ENCODE measurements around the gene IFI27L2. TPM values are rescaled to one million over a fixed set of nuclear protein-coding genes. Genes with fewer than 3 reads are reported as not detected.
A peak's percentile ranks its signal among the peaks of the same experiment; 100 is the strongest.

Gene IFI27L2
- total RNA-seq, 1 experiment from 2014 or later: 62.6 TPM

GRCh38 chr14:94132285-94132887 lies 3.0 kb upstream of the IFI27L2 start:
- Histone ChIP-seq H3K9me3 (no peaks in the 10 kb centered on the region), H3K27me3 (no peaks in the 10 kb centered on the region), H3K4me3 (no peak overlapping the region), H3K36me3 (no peaks in the 10 kb centered on the region)
- peak; percentile 25 for DNase-seq

- H3K27me3 ChIP-seq: no peaks in the 10 kb centered on the region
- no peaks in the 10 kb centered on the region for H3K36me3 ChIP-seq
- peak overlapping the region; percentile 54 for H3K4me3 ChIP-seq
- no peaks in the 10 kb centered on the region for H3K9me3 ChIP-seq
- DNase-seq: peak; percentile 34
Measured at GRCh38 chr14:94129758-94130414, 482 bp upstream of the IFI27L2 start.

DNA sequence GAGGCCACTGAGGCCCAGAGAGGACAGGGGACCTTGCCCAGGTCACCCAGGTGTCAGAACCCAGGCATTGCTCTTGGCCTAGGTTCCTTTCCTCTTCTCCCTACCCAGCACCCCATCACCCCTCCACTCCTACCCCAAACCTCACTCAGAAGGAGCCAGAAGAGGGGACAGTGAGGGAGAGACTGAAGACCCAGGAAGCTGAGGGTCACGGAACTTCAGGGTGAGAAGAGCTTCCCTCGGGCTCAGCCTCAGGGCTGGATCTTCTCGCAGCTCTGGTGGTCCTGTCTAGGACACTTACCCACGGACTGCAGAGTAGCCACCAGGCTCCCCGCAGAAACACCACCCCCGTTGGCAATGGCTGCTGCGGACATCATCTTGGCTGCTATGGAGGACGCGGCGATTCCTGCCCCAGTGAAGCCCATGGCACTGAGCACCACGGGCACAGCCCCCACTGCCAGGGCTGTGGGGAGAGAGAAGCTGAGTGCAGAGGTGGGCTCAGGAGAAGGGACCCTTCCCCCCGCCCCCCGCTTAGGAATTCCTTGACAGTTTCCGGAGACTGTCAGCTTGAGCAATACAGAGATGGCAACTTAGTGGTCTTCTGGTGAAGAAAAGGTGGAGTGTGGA lies 1.1 kb downstream of the IFI27L2 start:
- H3K4me3 ChIP-seq: no peak overlapping the region
- no peaks in the 10 kb centered on the region for H3K9me3 ChIP-seq
- H3K36me3 ChIP-seq: no peaks in the 10 kb centered on the region
- no peak for DNase-seq
- no peaks in the 10 kb centered on the region for H3K27me3 ChIP-seq

DNA sequence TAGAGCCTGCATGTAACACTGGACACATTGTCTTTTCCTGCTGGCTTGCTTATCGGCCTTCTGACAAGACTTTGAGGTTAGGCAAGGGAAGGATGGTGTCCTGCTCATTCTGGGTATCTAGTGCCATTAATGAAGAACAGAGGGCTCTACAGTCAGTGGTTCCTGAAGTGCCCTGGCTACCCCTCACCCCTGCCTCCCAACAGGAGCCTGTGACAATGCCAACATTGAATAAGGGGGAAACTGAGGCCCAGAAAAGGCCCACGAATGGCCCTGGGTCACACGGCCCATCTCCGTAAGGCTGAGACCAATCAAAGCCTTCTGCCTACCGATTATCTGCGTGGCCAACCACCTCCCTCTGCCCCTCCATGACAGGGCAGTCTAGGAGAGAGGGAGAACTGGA lies 2.1 kb downstream of the IFI27L2 start:
- no peaks in the 10 kb centered on the region for H3K36me3 ChIP-seq
- no peak overlapping the region for H3K4me3 ChIP-seq
- DNase-seq: no peak
- no peaks in the 10 kb centered on the region for H3K27me3 ChIP-seq
- no peaks in the 10 kb centered on the region for H3K9me3 ChIP-seq

- Histone ChIP-seq H3K36me3 (no peaks in the 10 kb centered on the region), H3K27me3 (no peaks in the 10 kb centered on the region), H3K9me3 (no peaks in the 10 kb centered on the region), H3K4me3 (no peak overlapping the region)
- no peak for DNase-seq
Measured at GRCh38 chr14:94126800-94127199, 2.6 kb downstream of the IFI27L2 start.

GRCh38 chr14:94126419-94126677 lies 3.1 kb downstream of the IFI27L2 start:
- Histone ChIP-seq H3K27me3 (no peaks in the 10 kb centered on the region), H3K9me3 (no peaks in the 10 kb centered on the region), H3K4me3 (no peak overlapping the region), H3K36me3 (no peaks in the 10 kb centered on the region)
- no peak for DNase-seq

GRCh38 chr14:94125659-94126418 lies 3.6 kb downstream of the IFI27L2 start:
- Histone ChIP-seq H3K27me3 (no peaks in the 10 kb centered on the region), H3K36me3 (no peaks in the 10 kb centered on the region), H3K4me3 (no peak overlapping the region), H3K9me3 (no peaks in the 10 kb centered on the region)
- no peak for DNase-seq

GRCh38 chr14:94124582-94125377 lies 4.6 kb downstream of the IFI27L2 start:
- no peak for DNase-seq
- H3K36me3 ChIP-seq: no peaks in the 10 kb centered on the region
- H3K9me3 ChIP-seq: no peaks in the 10 kb centered on the region; the same call in 1 of the 2 replicates
- no peaks in the 10 kb centered on the region for H3K27me3 ChIP-seq
- no peak overlapping the region for H3K4me3 ChIP-seq

- Histone ChIP-seq H3K9me3 (no peaks in the 10 kb centered on the region; the same call in 1 of the 2 replicates), H3K4me3 (no peak overlapping the region), H3K36me3 (no peaks in the 10 kb centered on the region), H3K27me3 (no peaks in the 10 kb centered on the region)
- DNase-seq: no peak
Measured at GRCh38 chr14:94123868-94124267, 5.5 kb downstream of the IFI27L2 start.

DNA sequence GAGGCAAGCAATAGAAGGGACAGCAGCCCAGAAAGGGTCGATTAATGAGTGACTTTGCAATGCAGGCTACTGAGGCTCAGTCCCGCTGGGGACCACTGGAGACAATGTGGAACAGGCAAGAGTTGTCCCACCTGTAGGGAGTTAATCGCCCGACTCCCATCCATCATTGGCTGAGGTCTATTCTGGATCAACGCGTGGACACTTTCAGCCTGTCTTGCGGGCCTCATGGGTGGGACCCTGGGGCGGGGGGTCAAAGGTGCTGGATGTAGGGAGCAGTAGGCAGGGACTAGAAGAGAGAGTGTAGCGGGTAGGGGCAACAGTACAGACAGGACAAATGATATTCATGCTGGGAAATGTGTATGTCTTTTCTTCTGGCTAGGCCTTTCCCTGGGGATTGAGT lies 6.1 kb downstream of the IFI27L2 start:
- no peaks in the 10 kb centered on the region; the same call in 1 of the 2 replicates for H3K9me3 ChIP-seq
- H3K4me3 ChIP-seq: no peak overlapping the region
- DNase-seq: no peak
- no peaks in the 10 kb centered on the region for H3K27me3 ChIP-seq
- H3K36me3 ChIP-seq: no peaks in the 10 kb centered on the region

GRCh38 chr14:94122438-94122837 lies 7.0 kb downstream of the IFI27L2 start:
- Histone ChIP-seq H3K4me3 (no peak overlapping the region), H3K36me3 (no peaks in the 10 kb centered on the region), H3K27me3 (no peaks in the 10 kb centered on the region), H3K9me3 (no peaks in the 10 kb centered on the region; the same call in 1 of the 2 replicates)
- DNase-seq: no peak

DNA sequence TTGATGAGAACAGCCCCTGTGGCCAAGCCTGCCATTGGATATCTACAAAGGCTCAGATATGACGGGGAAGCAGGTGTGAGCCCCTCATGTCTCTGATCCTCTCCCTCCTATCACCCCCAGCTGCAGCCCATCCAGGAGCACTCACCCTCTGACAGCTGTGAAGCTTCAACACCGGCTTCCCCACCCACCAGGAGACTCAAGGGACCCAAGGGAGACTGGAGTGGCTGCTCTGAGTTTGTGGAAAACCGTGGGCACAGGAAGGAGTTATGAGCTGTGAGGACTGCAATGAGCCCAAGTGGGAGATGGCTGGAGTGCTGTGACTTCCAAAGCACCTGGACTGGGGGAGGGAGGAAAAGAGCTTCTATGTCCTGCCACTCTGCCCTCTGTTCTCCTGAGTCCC lies 7.9 kb downstream of the IFI27L2 start:
- Histone ChIP-seq H3K27me3 (no peaks in the 10 kb centered on the region), H3K4me3 (no peak overlapping the region), H3K36me3 (no peaks in the 10 kb centered on the region), H3K9me3 (no peaks in the 10 kb centered on the region; the same call in 1 of the 2 replicates)
- DNase-seq: no peak

- peak; percentile 48 for DNase-seq
- Histone ChIP-seq H3K27me3 (no peaks in the 10 kb centered on the region), H3K4me3 (no peak overlapping the region), H3K9me3 (no peaks in the 10 kb centered on the region; the same call in 1 of the 2 replicates), H3K36me3 (no peaks in the 10 kb centered on the region)
Measured at GRCh38 chr14:94120667-94121340, 8.6 kb downstream of the IFI27L2 start.

DNA sequence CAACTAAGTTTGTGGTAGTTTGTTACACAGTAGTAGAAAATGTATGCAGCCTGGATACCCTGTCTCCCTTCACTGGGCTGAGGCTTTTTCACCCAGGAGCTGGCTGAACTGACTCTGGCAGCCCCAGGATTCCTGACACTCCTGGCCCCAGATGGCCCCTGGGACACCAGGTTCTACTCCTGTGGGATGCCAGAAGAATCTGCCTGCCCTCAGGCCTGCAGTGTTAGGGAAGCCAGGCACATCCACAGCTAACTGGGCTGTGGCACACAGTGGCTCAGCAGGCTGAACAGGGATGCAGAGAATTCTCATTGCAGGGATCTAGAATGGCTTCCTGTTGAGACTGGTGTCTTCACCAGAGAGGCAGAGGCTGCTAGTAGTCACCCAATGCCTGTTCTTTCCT lies 10.3 kb downstream of the IFI27L2 start:
- Histone ChIP-seq H3K27me3 (no peaks in the 10 kb centered on the region), H3K36me3 (no peaks in the 10 kb centered on the region)

DNA sequence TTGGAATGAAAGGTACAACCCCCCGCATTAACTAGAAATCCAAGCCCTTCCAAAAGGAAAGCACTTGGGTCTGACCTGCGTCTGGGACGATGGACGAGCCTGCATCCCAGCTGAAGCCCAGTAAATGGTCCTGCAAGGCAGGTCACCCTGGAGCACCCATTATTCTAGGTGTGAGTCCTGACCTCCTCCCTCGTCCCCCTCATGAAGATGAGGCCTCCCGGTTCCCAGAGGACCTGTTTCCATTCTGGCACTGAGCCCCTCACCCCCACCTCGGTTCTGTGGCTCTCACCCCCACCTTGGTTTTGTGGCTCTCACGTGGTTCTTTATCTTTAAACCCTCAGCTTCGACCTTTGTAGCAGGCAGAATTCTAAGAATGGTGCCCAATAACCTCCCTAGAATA lies 11.5 kb downstream of the IFI27L2 start:
- no peak for DNase-seq
- no peaks in the 10 kb centered on the region; the same call in 1 of the 2 replicates for H3K9me3 ChIP-seq

More for the DNA sequence above, 10.3 kb downstream of the IFI27L2 start:
- H3K9me3 ChIP-seq: no peaks in the 10 kb centered on the region; the same call in 1 of the 2 replicates
- no peak overlapping the region for H3K4me3 ChIP-seq
- DNase-seq: no peak

DNA sequence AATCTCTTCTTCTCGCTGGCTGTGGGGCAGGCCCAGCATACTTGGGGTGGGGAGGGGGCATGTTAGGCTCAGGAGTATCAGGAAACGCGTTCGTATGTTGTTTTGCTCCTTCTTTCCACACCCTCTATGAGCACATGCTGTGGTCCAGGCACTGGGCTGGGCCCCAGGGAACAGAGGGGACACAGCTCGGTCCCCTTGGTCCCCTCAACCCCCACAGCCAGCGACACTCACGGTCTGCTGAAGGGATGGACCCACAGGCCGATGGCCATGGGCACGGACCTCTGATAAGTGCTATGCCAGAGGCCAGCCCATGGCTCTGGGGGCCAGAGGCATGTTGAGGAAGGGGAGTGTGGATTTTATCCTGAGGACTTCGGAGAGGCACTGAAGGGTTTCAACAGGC lies 12.7 kb downstream of the IFI27L2 start:
- no peak overlapping the region for H3K4me3 ChIP-seq
- no peaks in the 10 kb centered on the region for H3K36me3 ChIP-seq
- no peaks in the 10 kb centered on the region; the same call in 1 of the 2 replicates for H3K9me3 ChIP-seq
- no peaks in the 10 kb centered on the region for H3K27me3 ChIP-seq
- DNase-seq: no peak

More for the DNA sequence above, 11.5 kb downstream of the IFI27L2 start:
- Histone ChIP-seq H3K27me3 (no peaks in the 10 kb centered on the region), H3K4me3 (no peak overlapping the region), H3K36me3 (no peaks in the 10 kb centered on the region)
